ENCODE results near the gene SPINK1.

SPINK1 gene

GRCh38 chr5:147869112-147869511, 37.6 kb upstream of the SPINK1 start:
- H3K36me3 ChIP-seq (ENCODE audit: control insufficient read depth in 1 of 2, insufficient read depth in 2 of 2, low read length in 2 of 2), result no peaks in the 10 kb centered on the region
- H3K9me3 ChIP-seq (ENCODE audit: control insufficient read depth in 1 of 2, low read length in 2 of 2), result no peaks in the 10 kb centered on the region
- H3K27ac ChIP-seq (ENCODE audit: low read length), result no peak overlapping the region
- no peak overlapping the region for H3K4me3 ChIP-seq (ENCODE audit: low read depth in 1 of 2, low read length in 2 of 2)
- H3K4me1 ChIP-seq (ENCODE audit: control insufficient read depth in 1 of 2, insufficient read depth in 2 of 2, low read length in 2 of 2), result peaks cover 0 to 2% of the 10 kb centered on the region in 2 donors
- no peaks in the 10 kb centered on the region for H3K27me3 ChIP-seq (ENCODE audit: low read depth, low read length)

GRCh38 chr5:147863454-147864158, 32.1 kb upstream of the SPINK1 start:
- Histone ChIP-seq H3K4me1 (ENCODE audit: control insufficient read depth in 1 of 2, insufficient read depth in 2 of 2, low read length in 2 of 2) (peaks cover 0 to 11% of the 10 kb centered on the region in 2 donors), H3K27me3 (ENCODE audit: low read depth, low read length) (no peaks in the 10 kb centered on the region), H3K4me3 (ENCODE audit: low read depth in 1 of 2, low read length in 2 of 2) (no peak overlapping the region), H3K36me3 (ENCODE audit: control insufficient read depth in 1 of 2, insufficient read depth in 2 of 2, low read length in 2 of 2) (no peaks in the 10 kb centered on the region), H3K27ac (ENCODE audit: low read length) (no peak overlapping the region), H3K9me3 (ENCODE audit: control insufficient read depth in 1 of 2, low read length in 2 of 2) (no peaks in the 10 kb centered on the region)

GRCh38 chr5:147860641-147861025, 29.2 kb upstream of the SPINK1 start:
- Histone ChIP-seq H3K4me3 (ENCODE audit: low read depth in 1 of 2, low read length in 2 of 2) (no peak overlapping the region), H3K27ac (ENCODE audit: low read length) (no peak overlapping the region), H3K9me3 (ENCODE audit: control insufficient read depth in 1 of 2, low read length in 2 of 2) (no peaks in the 10 kb centered on the region), H3K4me1 (ENCODE audit: control insufficient read depth in 1 of 2, insufficient read depth in 2 of 2, low read length in 2 of 2) (peaks cover 0 to 11% of the 10 kb centered on the region in 2 donors), H3K27me3 (ENCODE audit: low read depth, low read length) (no peaks in the 10 kb centered on the region), H3K36me3 (ENCODE audit: control insufficient read depth in 1 of 2, insufficient read depth in 2 of 2, low read length in 2 of 2) (no peaks in the 10 kb centered on the region)

GRCh38 chr5:147859962-147860640, 28.6 kb upstream of the SPINK1 start:
- Histone ChIP-seq H3K4me1 (ENCODE audit: control insufficient read depth in 1 of 2, insufficient read depth in 2 of 2, low read length in 2 of 2) (peaks cover 0 to 11% of the 10 kb centered on the region in 2 donors), H3K9me3 (ENCODE audit: control insufficient read depth in 1 of 2, low read length in 2 of 2) (no peaks in the 10 kb centered on the region)

GRCh38 chr5:147858565-147858964, 27.1 kb upstream of the SPINK1 start:
- Histone ChIP-seq H3K27ac (ENCODE audit: low read length) (no peak overlapping the region), H3K27me3 (ENCODE audit: low read depth, low read length) (no peaks in the 10 kb centered on the region), H3K36me3 (ENCODE audit: control insufficient read depth in 1 of 2, insufficient read depth in 2 of 2, low read length in 2 of 2) (no peaks in the 10 kb centered on the region), H3K4me1 (ENCODE audit: control insufficient read depth in 1 of 2, insufficient read depth in 2 of 2, low read length in 2 of 2) (peaks cover 0 to 4% of the 10 kb centered on the region in 2 donors), H3K4me3 (ENCODE audit: low read depth in 1 of 2, low read length in 2 of 2) (no peak overlapping the region), H3K9me3 (ENCODE audit: control insufficient read depth in 1 of 2, low read length in 2 of 2) (no peaks in the 10 kb centered on the region)

More at GRCh38 chr5:147859962-147860640, 28.6 kb upstream of the SPINK1 start:
- no peaks in the 10 kb centered on the region for H3K36me3 ChIP-seq (ENCODE audit: control insufficient read depth in 1 of 2, insufficient read depth in 2 of 2, low read length in 2 of 2)
- no peak overlapping the region for H3K4me3 ChIP-seq (ENCODE audit: low read depth in 1 of 2, low read length in 2 of 2)
- no peak overlapping the region for H3K27ac ChIP-seq (ENCODE audit: low read length)
- no peaks in the 10 kb centered on the region for H3K27me3 ChIP-seq (ENCODE audit: low read depth, low read length)

GRCh38 chr5:147857302-147858129, 26.0 kb upstream of the SPINK1 start:
- Histone ChIP-seq H3K9me3 (ENCODE audit: control insufficient read depth in 1 of 2, low read length in 2 of 2) (no peaks in the 10 kb centered on the region), H3K4me1 (ENCODE audit: control insufficient read depth in 1 of 2, insufficient read depth in 2 of 2, low read length in 2 of 2) (no peaks in the 10 kb centered on the region), H3K36me3 (ENCODE audit: control insufficient read depth in 1 of 2, insufficient read depth in 2 of 2, low read length in 2 of 2) (no peaks in the 10 kb centered on the region), H3K4me3 (ENCODE audit: low read depth in 1 of 2, low read length in 2 of 2) (no peak overlapping the region), H3K27ac (ENCODE audit: low read length) (no peak overlapping the region), H3K27me3 (ENCODE audit: low read depth, low read length) (no peaks in the 10 kb centered on the region)

- Histone ChIP-seq H3K4me3 (ENCODE audit: low read depth in 1 of 2, low read length in 2 of 2) (no peak overlapping the region), H3K27me3 (ENCODE audit: low read depth, low read length) (no peaks in the 10 kb centered on the region), H3K4me1 (ENCODE audit: control insufficient read depth in 1 of 2, insufficient read depth in 2 of 2, low read length in 2 of 2) (no peaks in the 10 kb centered on the region), H3K9me3 (ENCODE audit: control insufficient read depth in 1 of 2, low read length in 2 of 2) (no peaks in the 10 kb centered on the region), H3K27ac (ENCODE audit: low read length) (no peak overlapping the region), H3K36me3 (ENCODE audit: control insufficient read depth in 1 of 2, insufficient read depth in 2 of 2, low read length in 2 of 2) (no peaks in the 10 kb centered on the region)
Observed at GRCh38 chr5:147856801-147857200, 25.3 kb upstream of the SPINK1 start.

- no peak overlapping the region for H3K4me3 ChIP-seq (ENCODE audit: low read depth in 1 of 2, low read length in 2 of 2)
- H3K36me3 ChIP-seq (ENCODE audit: control insufficient read depth in 1 of 2, insufficient read depth in 2 of 2, low read length in 2 of 2), result no peaks in the 10 kb centered on the region
- H3K9me3 ChIP-seq (ENCODE audit: control insufficient read depth in 1 of 2, low read length in 2 of 2), result no peaks in the 10 kb centered on the region
- no peaks in the 10 kb centered on the region for H3K4me1 ChIP-seq (ENCODE audit: control insufficient read depth in 1 of 2, insufficient read depth in 2 of 2, low read length in 2 of 2)
- no peaks in the 10 kb centered on the region for H3K27me3 ChIP-seq (ENCODE audit: low read depth, low read length)
- no peak overlapping the region for H3K27ac ChIP-seq (ENCODE audit: low read length)
Observed at GRCh38 chr5:147855774-147856069, 24.3 kb upstream of the SPINK1 start.

- Histone ChIP-seq H3K4me3 (ENCODE audit: low read depth in 1 of 2, low read length in 2 of 2) (no peak overlapping the region), H3K9me3 (ENCODE audit: control insufficient read depth in 1 of 2, low read length in 2 of 2) (no peaks in the 10 kb centered on the region), H3K27ac (ENCODE audit: low read length) (no peak overlapping the region), H3K27me3 (ENCODE audit: low read depth, low read length) (no peaks in the 10 kb centered on the region), H3K4me1 (ENCODE audit: control insufficient read depth in 1 of 2, insufficient read depth in 2 of 2, low read length in 2 of 2) (no peaks in the 10 kb centered on the region), H3K36me3 (ENCODE audit: control insufficient read depth in 1 of 2, insufficient read depth in 2 of 2, low read length in 2 of 2) (no peaks in the 10 kb centered on the region)
Observed at GRCh38 chr5:147854894-147855773, 23.7 kb upstream of the SPINK1 start.

GRCh38 chr5:147854331-147854730, 22.9 kb upstream of the SPINK1 start:
- Histone ChIP-seq H3K27ac (ENCODE audit: low read length) (no peak overlapping the region), H3K4me3 (ENCODE audit: low read depth in 1 of 2, low read length in 2 of 2) (no peak overlapping the region), H3K9me3 (ENCODE audit: control insufficient read depth in 1 of 2, low read length in 2 of 2) (no peaks in the 10 kb centered on the region), H3K36me3 (ENCODE audit: control insufficient read depth in 1 of 2, insufficient read depth in 2 of 2, low read length in 2 of 2) (no peaks in the 10 kb centered on the region), H3K4me1 (ENCODE audit: control insufficient read depth in 1 of 2, insufficient read depth in 2 of 2, low read length in 2 of 2) (no peaks in the 10 kb centered on the region), H3K27me3 (ENCODE audit: low read depth, low read length) (no peaks in the 10 kb centered on the region)
